GM13977 (cell line): ENCODE measurements around the gene TMEM223.

Experiments
- DNase-seq: peaks from one replicate; pipeline ENCODE4 v3.0.0; 2012; ENCODE audit warnings: low spot score
- CTCF ChIP-seq: IDR thresholded peaks from 2 replicates; pipeline ENCODE4 v1.5.1; 2012; ENCODE audit warnings: mild to moderate bottlenecking, control low read depth; ENCODE audit not compliant: insufficient read depth; ENCODE audit errors: extremely low read depth, missing control alignments
- in situ Hi-C: fragments of 300-500 bp; cut with MboI; formaldehyde crosslinking; loops from one replicate; pipeline ENCODE4 v1.12.0; 2022; ENCODE audit warnings: low sequenced_read_pairs, low pct_unique_long_range_greater_than_20kb, mixed read lengths, inconsistent platforms; ENCODE audit not compliant: unreplicated experiment

The TMEM223 gene

GRCh38 chr11:62796281-62796680 is 4.5 kb upstream of the TMEM223 start:
- in situ Hi-C loops: no loop called here
- TF ChIP-seq CTCF: no peak
- no peak for DNase-seq

GRCh38 chr11:62794201-62794775 is 2.5 kb upstream of the TMEM223 start:
- DNase-seq: no peak
- in situ Hi-C loops: no loop called here
- no peak for TF ChIP-seq CTCF

- in situ Hi-C loops: no loop called here
- TF ChIP-seq CTCF: no peak
- no peak for DNase-seq
Measured at GRCh38 chr11:62792202-62792575, 383 bp upstream of the TMEM223 start.

- DNase-seq: no peak
- in situ Hi-C loops: no loop called here
- TF ChIP-seq CTCF: no peak
Measured at GRCh38 chr11:62789576-62789975, 2.2 kb downstream of the TMEM223 start.

GRCh38 chr11:62788991-62789390 is 2.8 kb downstream of the TMEM223 start:
- DNase-seq: no peak
- in situ Hi-C loops: no loop called here
- TF ChIP-seq CTCF: no peak

GRCh38 chr11:62787005-62787759 is 4.6 kb downstream of the TMEM223 start, which contains the start of gene TMEM179B:
Gene TMEM179B, plus strand, starts transcription at chr11:62787402. Its CDS starts 30 bp downstream, at chr11:62787432.
- peak; percentile 68 for TF ChIP-seq CTCF
- peak; percentile 98 for DNase-seq
- in situ Hi-C loops: no loop called here
